T-helper 22 cell (primary cell): ENCODE measurements around the gene SPI1.
"Not testable (repeated sequence)": the region's sequence is repeated elsewhere in the genome, so short reads cannot be mapped to it uniquely, and the experiment has no call there.

Source experiments
- DNase-seq: peaks from one replicate; pipeline ENCODE4 v3.0.0-alpha.2; 2020; ENCODE audit warnings: low read depth

Gene SPI1

DNA sequence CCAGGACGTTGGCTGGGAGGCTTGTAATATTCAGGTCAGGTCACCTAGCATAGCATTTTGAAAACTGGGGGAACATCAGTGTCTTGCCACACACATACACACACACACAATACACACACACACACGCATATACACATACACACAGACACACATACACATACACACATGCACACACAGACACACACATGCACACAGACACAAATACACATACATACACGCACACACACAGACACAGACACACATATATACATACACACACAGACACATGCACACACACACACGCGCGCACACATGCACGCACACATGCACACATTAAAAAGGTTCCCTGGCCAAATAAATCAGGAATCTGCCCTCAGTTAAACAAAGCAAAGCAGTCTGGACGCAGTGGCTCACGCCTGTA, 38.3 kb downstream of the SPI1 start:
- no peak for DNase-seq

DNA sequence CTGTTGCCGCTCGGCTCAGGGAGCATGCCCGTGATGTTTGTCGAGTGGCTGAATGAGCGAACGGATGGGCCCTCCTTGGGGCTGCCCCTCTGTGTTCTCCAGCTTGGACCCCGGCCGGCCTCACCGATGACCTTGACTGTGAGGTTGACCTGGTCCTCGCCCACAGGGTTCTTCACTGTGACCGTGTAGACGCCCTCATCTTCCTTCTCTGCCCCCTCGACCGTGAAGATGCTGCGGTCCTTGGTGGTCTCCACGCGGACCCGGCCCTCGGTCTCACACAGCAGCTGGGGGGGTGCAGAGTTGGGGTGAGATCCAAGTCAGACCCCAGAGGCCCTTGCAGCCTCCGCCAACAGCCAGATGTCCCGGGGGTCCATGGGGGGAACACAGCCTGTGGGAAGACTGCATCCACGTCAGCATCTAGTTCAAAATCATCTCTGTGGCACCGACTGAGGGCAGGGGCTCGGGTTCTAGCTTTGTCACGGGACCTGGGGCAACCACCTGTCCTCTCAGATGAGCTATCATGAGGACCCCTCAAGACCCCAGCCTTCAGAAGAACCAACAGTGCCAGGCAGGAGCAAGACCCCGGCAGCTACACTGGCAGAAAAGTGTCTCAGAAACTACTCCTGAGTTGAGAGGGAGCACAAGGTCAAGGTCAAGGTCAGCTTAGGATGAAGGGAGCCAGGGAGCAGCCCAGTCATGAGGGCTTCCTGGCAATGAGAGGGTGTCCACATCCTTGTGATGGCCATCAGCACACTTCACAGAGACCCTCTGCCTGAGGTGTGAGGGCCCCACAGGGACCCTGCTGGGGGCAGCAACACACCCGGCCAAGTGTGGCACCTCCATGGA, 39.7 kb downstream of the SPI1 start:
- no peak for DNase-seq

GRCh38 chr11:47337229-47337924, 41.0 kb downstream of the SPI1 start:
- DNase-seq, result no peak

- DNase-seq, result no peak
Observed at GRCh38 chr11:47336595-47336994, 41.8 kb downstream of the SPI1 start.

DNA sequence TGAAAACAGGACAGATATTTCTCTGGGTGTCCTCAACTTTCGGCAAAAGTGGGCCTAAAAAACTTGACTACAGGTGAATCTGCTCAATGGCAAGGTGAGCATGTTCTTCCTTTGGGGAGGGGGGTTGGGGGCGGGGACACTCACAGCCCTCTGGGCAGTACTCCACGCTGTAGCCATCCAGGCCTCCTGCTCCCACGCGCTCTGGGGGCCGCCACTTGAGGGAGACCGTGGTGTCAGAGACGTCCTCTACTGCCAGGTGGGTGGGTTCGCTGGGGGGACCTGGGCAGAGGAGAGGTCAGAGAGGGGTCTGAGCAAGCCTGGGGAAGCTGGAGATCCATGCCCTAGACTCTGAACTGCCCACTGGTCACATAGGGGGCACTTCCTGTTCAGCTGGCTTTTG, 42.6 kb downstream of the SPI1 start:
- no peak for DNase-seq

- not testable (repeated sequence) for DNase-seq
Observed at GRCh38 chr11:47334699-47335411, 43.5 kb downstream of the SPI1 start.

DNA sequence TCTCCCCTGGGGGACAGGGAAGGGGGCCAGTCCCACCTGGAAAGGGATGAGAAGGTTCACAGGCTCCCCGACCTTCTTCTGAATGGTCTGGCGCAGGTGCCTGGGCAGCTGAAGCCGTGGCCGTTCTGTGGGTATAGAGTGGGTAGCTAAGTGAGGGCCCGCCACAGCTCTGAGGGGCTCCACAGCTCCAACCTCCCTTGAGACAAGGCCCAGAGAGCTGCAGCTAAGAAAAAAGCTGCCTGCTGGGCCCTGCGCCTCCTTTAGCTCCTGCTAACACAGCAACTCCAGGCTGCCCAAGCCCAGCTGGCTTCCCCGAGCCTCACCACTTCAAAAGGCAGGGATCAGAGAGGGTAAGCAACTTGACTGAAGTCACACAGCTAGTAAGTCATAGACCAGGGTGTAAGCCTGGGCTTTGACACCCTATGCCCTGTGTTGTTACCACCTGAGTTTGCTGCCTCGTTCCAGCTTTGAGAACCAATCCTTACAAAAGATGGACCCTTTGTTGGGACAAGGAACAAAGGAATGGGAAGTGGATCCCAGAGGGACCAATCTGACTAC, 44.4 kb downstream of the SPI1 start:
- no peak for DNase-seq

DNA sequence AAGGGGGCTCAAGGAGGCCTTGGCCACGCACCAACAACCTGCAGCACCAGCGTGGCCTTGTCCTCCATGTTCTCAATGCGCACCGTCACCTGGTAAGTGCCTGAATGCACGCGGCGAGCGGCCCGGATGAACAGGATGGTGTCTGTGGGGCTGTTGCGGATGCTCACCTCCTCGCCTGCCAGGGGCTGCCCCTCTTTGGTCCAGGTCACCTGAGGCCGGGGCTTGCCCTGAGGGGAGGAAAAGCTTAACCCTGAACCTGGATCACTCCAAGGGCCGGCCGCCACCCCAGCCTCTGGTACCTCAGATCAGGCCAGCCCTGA, 44.9 kb downstream of the SPI1 start:
- DNase-seq, result no peak

DNA sequence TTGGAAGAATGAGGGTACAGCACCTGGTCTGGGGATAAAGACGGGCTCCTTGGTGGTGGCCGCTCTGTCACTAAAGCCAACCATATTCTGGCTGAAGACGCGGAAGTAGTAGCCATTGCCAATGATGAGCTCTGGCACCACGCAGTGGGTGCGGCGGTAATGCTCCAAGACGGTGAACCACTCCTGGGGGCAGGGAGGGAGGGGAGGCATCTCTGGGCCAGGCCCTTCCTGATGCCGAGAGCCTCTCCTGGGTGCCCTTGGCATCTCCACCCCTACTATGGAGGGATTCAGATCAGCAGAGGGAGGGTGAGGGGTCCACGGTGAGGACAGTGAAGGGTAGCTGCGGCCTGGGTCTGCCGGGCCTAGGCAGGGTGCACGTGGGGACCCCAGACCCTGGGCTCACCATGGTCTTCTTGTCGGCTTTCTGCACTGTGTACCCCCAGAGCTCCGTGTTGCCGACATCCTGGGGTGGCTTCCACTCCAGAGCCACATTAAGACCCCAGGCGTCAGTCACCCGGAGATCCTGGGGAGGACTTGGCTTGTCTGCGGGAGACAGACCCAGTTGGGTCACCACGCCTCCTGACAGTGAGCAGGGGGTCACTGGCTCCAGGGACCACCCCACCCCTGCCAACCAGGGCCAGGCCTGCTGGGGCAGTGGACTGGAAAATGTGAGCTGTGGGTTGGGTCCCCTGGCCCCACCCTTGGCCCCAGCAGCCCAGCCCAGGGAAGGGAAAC, 45.4 kb downstream of the SPI1 start:
- DNase-seq, result no peak

GRCh38 chr11:47332303-47332711, 46.0 kb downstream of the SPI1 start:
- no peak for DNase-seq

- DNase-seq, result no peak
Observed at GRCh38 chr11:47331454-47332302, 46.7 kb downstream of the SPI1 start.

- DNase-seq, result no peak
Observed at GRCh38 chr11:47329987-47330931, 48.1 kb downstream of the SPI1 start.

GRCh38 chr11:47329431-47329986, 48.8 kb downstream of the SPI1 start:
- DNase-seq, result no peak

DNA sequence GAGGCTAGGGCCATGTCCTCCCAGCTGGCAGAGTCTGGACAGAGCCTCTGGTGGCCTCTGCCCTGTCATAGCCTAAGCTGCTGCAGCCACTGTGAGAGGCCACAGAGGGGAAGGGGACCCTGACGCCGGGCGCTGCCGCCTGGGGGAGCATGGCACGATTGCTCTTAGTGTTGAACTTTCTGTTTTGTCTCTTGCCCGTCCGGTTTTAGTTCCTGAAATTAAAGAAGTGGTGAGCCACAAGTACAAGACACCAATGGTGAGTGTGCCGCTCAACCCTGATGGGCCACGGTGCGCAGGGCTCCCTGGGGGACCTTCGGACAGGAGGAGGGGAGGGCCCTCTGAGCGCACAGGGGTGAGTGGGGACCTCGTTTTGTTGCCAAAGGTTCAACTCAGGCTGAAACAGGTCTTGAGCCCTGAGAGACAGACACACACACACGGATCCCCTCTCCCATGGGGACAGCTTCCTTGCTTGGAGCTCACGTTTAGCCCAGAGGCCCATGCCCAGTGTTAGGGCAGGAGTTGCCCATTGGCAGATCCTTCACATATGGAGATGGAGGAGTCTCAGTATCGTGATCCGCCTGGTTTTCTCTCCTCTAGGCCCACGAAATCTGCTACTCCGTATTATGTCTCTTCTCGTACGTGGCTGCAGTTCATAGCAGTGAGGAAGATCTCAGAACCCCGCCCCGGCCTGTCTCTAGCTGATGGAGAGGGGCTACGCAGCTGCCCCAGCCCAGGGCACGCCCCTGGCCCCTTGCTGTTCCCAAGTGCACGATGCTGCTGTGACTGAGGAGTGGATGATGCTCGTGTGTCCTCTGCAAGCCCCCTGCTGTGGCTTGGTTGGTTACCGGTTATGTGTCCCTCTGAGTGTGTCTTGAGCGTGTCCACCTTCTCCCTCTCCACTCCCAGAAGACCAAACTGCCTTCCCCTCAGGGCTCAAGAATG, 49.6 kb downstream of the SPI1 start:
- no peak for DNase-seq

- DNase-seq, result no peak
Observed at GRCh38 chr11:47327949-47328348, 50.4 kb downstream of the SPI1 start.

DNA sequence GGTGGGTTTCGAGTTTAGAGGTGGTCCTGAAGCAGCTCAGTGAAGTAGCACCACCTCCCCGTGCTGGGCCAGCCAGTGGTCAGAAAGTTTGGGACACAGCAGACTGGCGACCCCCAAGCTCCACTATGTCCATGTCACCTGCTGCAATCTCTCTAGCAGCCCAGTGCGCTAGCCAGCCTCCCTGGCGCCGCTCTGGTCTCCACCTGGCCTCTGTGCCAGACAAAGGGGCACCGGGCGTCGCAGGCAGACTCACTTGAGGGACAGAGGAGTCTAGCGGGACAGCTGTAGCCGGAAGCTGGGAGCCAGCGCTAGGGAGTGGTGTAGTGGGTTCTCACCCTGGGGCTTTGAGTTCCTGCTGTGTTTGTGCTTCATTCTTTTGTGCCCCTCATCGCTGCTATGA, 51.3 kb downstream of the SPI1 start:
- DNase-seq, result no peak

- no peak for DNase-seq
Observed at GRCh38 chr11:47326198-47326597, 52.1 kb downstream of the SPI1 start.

- DNase-seq, result no peak
Observed at GRCh38 chr11:47325271-47326041, 52.9 kb downstream of the SPI1 start.
